ENCODE results near the gene RNF38. TPM values are rescaled to one million over a fixed set of nuclear protein-coding genes. Genes with fewer than 3 reads are reported as not detected.

Gene RNF38
- total RNA-seq, 1 donor from 2014 or later, result 39.6 TPM

DNA sequence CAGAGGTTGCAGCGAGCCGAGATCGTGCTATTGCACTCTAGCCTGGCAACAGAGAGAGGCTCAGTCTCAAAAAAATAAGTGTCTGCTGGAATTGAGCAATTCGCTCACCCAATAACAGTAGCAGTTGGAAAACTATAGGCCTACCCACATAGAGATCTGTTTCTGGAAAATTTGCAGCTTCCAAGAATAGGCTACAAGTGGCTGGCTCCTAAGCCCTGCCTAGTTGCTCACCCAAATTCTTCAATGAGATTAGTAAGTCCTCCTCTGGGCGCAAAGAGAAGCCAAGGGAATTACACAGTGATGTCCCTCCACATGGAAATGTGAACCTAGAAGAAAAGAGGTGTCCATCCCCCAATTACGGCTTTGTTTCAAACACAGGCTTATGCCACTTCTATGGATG, 42.6 kb upstream of the RNF38 start:
- no peak for DNase-seq (ENCODE audit: low read depth)
- Mint-ChIP-seq H3K27ac (ENCODE audit: unreplicated experiment) (no peak overlapping the region), H3K36me3 (ENCODE audit: low read depth, unreplicated experiment) (peaks cover 9% of the 10 kb centered on the region), H3K9me3 (ENCODE audit: unreplicated experiment) (peaks cover 2% of the 10 kb centered on the region), H3K4me1 (ENCODE audit: low read depth, unreplicated experiment) (peaks cover 12% of the 10 kb centered on the region), H3K4me3 (ENCODE audit: unreplicated experiment) (no peak overlapping the region), H3K27me3 (ENCODE audit: low read depth, unreplicated experiment) (no peaks in the 10 kb centered on the region)
- H4K20me1 ChIP-seq (ENCODE audit: insufficient read depth, low read length), result peaks cover 65% of the 10 kb centered on the region
- no peaks in the 10 kb centered on the region for H3K4me1 ChIP-seq (ENCODE audit: insufficient read depth, low read length)
- H3K4me2 ChIP-seq (ENCODE audit: low read length), result no peak overlapping the region
- H3K4me3 ChIP-seq (ENCODE audit: insufficient read depth, low read depth, low read length), result no peak overlapping the region
- peaks cover 12% of the 10 kb centered on the region for H3K79me2 ChIP-seq (ENCODE audit: insufficient read depth, low read length)
- H2AFZ ChIP-seq (ENCODE audit: low read depth, low read length), result no peak overlapping the region
- TF ChIP-seq, protein P1, sequence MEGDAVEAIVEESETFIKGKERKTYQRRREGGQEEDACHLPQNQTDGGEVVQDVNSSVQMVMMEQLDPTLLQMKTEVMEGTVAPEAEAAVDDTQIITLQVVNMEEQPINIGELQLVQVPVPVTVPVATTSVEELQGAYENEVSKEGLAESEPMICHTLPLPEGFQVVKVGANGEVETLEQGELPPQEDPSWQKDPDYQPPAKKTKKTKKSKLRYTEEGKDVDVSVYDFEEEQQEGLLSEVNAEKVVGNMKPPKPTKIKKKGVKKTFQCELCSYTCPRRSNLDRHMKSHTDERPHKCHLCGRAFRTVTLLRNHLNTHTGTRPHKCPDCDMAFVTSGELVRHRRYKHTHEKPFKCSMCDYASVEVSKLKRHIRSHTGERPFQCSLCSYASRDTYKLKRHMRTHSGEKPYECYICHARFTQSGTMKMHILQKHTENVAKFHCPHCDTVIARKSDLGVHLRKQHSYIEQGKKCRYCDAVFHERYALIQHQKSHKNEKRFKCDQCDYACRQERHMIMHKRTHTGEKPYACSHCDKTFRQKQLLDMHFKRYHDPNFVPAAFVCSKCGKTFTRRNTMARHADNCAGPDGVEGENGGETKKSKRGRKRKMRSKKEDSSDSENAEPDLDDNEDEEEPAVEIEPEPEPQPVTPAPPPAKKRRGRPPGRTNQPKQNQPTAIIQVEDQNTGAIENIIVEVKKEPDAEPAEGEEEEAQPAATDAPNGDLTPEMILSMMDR (IDR thresholded peaks at IDR 0.05; ENCODE audit: insufficient read depth, low read depth, low read length), result no peak
- TF ChIP-seq EZH2 (IDR thresholded peaks at IDR 0.05; ENCODE audit: insufficient read depth, low read length), result no peak
- no peak for FAIRE-seq
- no peak overlapping the region for H3K27ac ChIP-seq (ENCODE audit: low read depth, low read length)
- H3K27me3 ChIP-seq (ENCODE audit: insufficient read depth, low read length), result no peaks in the 10 kb centered on the region
- no peak overlapping the region for H3K9ac ChIP-seq (ENCODE audit: low read length)
- no peaks in the 10 kb centered on the region for H3K36me3 ChIP-seq (ENCODE audit: insufficient read depth, low read length)
- no peaks in the 10 kb centered on the region for H3K9me3 ChIP-seq (ENCODE audit: insufficient read depth, low read depth, low read length)

- Histone ChIP-seq H3K27ac (ENCODE audit: low read depth, low read length) (no peak overlapping the region), H3K9ac (ENCODE audit: low read length) (no peak overlapping the region), H3K79me2 (ENCODE audit: insufficient read depth, low read length) (peaks cover 6% of the 10 kb centered on the region), H3K9me3 (ENCODE audit: insufficient read depth, low read depth, low read length) (no peaks in the 10 kb centered on the region), H3K36me3 (ENCODE audit: insufficient read depth, low read length) (no peaks in the 10 kb centered on the region), H3K4me2 (ENCODE audit: low read length) (no peak overlapping the region), H4K20me1 (ENCODE audit: insufficient read depth, low read length) (peaks cover 63% of the 10 kb centered on the region), H3K4me3 (ENCODE audit: insufficient read depth, low read depth, low read length) (no peak overlapping the region), H2AFZ (ENCODE audit: low read depth, low read length) (no peak overlapping the region), H3K27me3 (ENCODE audit: insufficient read depth, low read length) (no peaks in the 10 kb centered on the region), H3K4me1 (ENCODE audit: insufficient read depth, low read length) (no peaks in the 10 kb centered on the region)
- TF ChIP-seq, protein P1 (IDR thresholded peaks at IDR 0.05; ENCODE audit: insufficient read depth, low read depth, low read length), result no peak
- TF ChIP-seq EZH2 (IDR thresholded peaks at IDR 0.05; ENCODE audit: insufficient read depth, low read length), result no peak
- Mint-ChIP-seq H3K9me3 (ENCODE audit: unreplicated experiment) (peaks cover 2% of the 10 kb centered on the region), H3K27ac (ENCODE audit: unreplicated experiment) (no peak overlapping the region), H3K36me3 (ENCODE audit: low read depth, unreplicated experiment) (peaks cover 9% of the 10 kb centered on the region), H3K4me1 (ENCODE audit: low read depth, unreplicated experiment) (peaks cover 12% of the 10 kb centered on the region), H3K4me3 (ENCODE audit: unreplicated experiment) (no peak overlapping the region), H3K27me3 (ENCODE audit: low read depth, unreplicated experiment) (no peaks in the 10 kb centered on the region)
- FAIRE-seq, result no peak
- no peak for DNase-seq (ENCODE audit: low read depth)
Observed at GRCh38 chr9:36441966-36442365, 41.9 kb upstream of the RNF38 start.

DNA sequence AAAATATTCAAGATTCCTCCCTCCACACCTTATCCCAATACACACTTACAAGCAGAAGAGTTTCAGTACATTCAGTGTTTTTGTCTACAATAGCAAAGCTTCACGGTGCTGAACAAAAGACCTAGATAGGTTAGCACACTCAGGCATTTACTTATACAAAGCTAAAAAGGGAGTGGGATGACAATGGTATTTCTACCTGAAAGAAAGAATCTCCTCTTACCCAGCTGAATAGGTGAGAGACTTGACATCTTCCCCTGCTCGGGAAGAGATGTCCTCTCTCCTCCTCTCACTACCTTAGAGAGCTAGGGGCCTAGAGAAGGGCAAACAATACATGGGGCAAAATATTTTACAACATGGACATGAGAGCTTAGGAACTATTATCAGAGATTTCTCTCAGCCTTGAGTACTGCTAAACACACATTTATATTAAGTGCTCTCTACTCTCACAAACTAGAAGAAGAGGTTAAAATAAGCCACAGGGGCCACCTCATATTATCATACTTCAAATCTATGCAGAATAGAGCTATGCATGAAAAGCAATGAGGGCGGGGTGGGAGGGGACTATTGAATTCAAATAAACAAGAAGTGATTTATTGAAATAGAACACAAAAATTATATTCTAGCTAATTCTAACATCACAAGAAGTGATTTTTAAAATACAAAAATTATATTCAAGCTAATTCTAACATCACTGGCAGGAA, 38.6 kb upstream of the RNF38 start:
- peaks cover 6% of the 10 kb centered on the region for H3K79me2 ChIP-seq (ENCODE audit: insufficient read depth, low read length)
- no peak overlapping the region for H3K4me3 ChIP-seq (ENCODE audit: insufficient read depth, low read depth, low read length)
- H3K9me3 Mint-ChIP-seq (ENCODE audit: unreplicated experiment), result no peaks in the 10 kb centered on the region
- no peak overlapping the region for H3K27ac Mint-ChIP-seq (ENCODE audit: unreplicated experiment)
- no peaks in the 10 kb centered on the region for H3K27me3 ChIP-seq (ENCODE audit: insufficient read depth, low read length)
- peaks cover 11% of the 10 kb centered on the region for H3K4me1 Mint-ChIP-seq (ENCODE audit: low read depth, unreplicated experiment)
- peaks cover 49% of the 10 kb centered on the region for H4K20me1 ChIP-seq (ENCODE audit: insufficient read depth, low read length)
- no peaks in the 10 kb centered on the region for H3K36me3 ChIP-seq (ENCODE audit: insufficient read depth, low read length)
- DNase-seq (ENCODE audit: low read depth) (no peak), FAIRE-seq (no peak)
- no peak overlapping the region for H3K9ac ChIP-seq (ENCODE audit: low read length)
- no peaks in the 10 kb centered on the region for H3K27me3 Mint-ChIP-seq (ENCODE audit: low read depth, unreplicated experiment)
- no peak overlapping the region for H2AFZ ChIP-seq (ENCODE audit: low read depth, low read length)
- TF ChIP-seq EZH2 (IDR thresholded peaks at IDR 0.05; ENCODE audit: insufficient read depth, low read length), result no peak
- TF ChIP-seq, protein P1 (IDR thresholded peaks at IDR 0.05; ENCODE audit: insufficient read depth, low read depth, low read length), result no peak
- no peak overlapping the region for H3K4me3 Mint-ChIP-seq (ENCODE audit: unreplicated experiment)
- no peak overlapping the region for H3K4me2 ChIP-seq (ENCODE audit: low read length)
- H3K4me1 ChIP-seq (ENCODE audit: insufficient read depth, low read length), result no peaks in the 10 kb centered on the region
- H3K9me3 ChIP-seq (ENCODE audit: insufficient read depth, low read depth, low read length), result no peaks in the 10 kb centered on the region
- H3K27ac ChIP-seq (ENCODE audit: low read depth, low read length), result no peak overlapping the region
- no peaks in the 10 kb centered on the region for H3K36me3 Mint-ChIP-seq (ENCODE audit: low read depth, unreplicated experiment)
